Duodenal mucosa (tissue), 2 donors: ENCODE results near the gene SPEN.
"Not testable (repeated sequence)": the region's sequence is repeated elsewhere in the genome, so short reads cannot be mapped to it uniquely, and the experiment has no call there.

Source experiments
- H3K27ac ChIP-seq: one replicate; pipeline ENCODE4 v1.7.0; 2013; ENCODE audit warnings: low read depth, low read length
- H3K27me3 ChIP-seq, 2 donors: one replicate each; pipeline ENCODE4 v1.7.0; 2013; ENCODE audit warnings: low read length in 2 of 2, control low read depth in 1 of 2; ENCODE audit not compliant: insufficient read depth in 2 of 2, control insufficient read depth in 1 of 2
- H3K36me3 ChIP-seq, 2 donors: one replicate each; pipeline ENCODE4 v1.7.0; 2013; ENCODE audit warnings: low read length in 2 of 2, control low read depth in 1 of 2; ENCODE audit not compliant: insufficient read depth in 2 of 2, control insufficient read depth in 1 of 2
- H3K4me1 ChIP-seq, 2 donors: one replicate each; pipeline ENCODE4 v1.7.0; 2013; ENCODE audit warnings: low read length in 2 of 2, control low read depth in 1 of 2; ENCODE audit not compliant: insufficient read depth in 2 of 2, control insufficient read depth in 1 of 2
- H3K4me3 ChIP-seq, 2 donors: one replicate each; pipeline ENCODE4 v1.7.0; 2013; ENCODE audit warnings: low read length in 2 of 2, low read depth in 1 of 2
- H3K9ac ChIP-seq, 2 donors: one replicate each; pipeline ENCODE4 v1.7.0; 2013; ENCODE audit warnings: low read length in 2 of 2, low read depth in 1 of 2
- H3K9me3 ChIP-seq, 2 donors: one replicate each; pipeline ENCODE4 v1.7.0; 2013; ENCODE audit warnings: low read length in 2 of 2, control low read depth in 1 of 2; ENCODE audit not compliant: control insufficient read depth in 1 of 2

The SPEN gene

DNA sequence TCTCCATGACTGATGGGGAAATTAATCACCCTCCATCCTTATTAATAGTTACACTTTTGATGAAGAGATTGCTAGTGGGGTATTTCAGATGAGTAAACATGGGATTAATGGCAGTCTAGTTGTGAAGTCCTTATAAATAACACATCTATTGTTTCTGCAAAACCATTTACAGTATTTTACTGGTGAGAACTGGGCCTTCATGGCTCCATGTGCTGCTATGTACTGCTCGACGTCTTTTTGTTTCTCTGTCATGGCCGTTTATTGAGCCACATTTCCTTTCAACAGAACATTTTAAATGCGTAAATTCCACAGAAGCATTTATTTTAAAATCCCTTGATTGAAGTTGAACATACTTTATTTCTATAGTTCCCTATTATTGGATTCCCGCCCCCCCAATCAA is 34.5 kb downstream of the SPEN start:
- Histone ChIP-seq H3K27me3 (no peaks in the 10 kb centered on the region), H3K36me3 (peaks cover 2 to 12% of the 10 kb centered on the region in 2 donors), H3K4me1 (peaks cover 15 to 17% of the 10 kb centered on the region in 2 donors), H3K27ac (no peak overlapping the region), H3K9ac (no peak overlapping the region), H3K4me3 (no peak overlapping the region), H3K9me3 (no peaks in the 10 kb centered on the region)

- Histone ChIP-seq H3K27ac (no peak overlapping the region), H3K4me1 (peaks cover 18% of the 10 kb centered on the region in 2 donors), H3K9ac (no peak overlapping the region), H3K27me3 (no peaks in the 10 kb centered on the region), H3K4me3 (no peak overlapping the region), H3K36me3 (peaks cover 2 to 12% of the 10 kb centered on the region in 2 donors), H3K9me3 (no peaks in the 10 kb centered on the region)
These were observed 35.2 kb downstream of the SPEN start for GRCh38 chr1:15882665-15883064.

GRCh38 chr1:15883326-15883725 is 35.8 kb downstream of the SPEN start:
- Histone ChIP-seq H3K36me3 (peaks cover 2 to 12% of the 10 kb centered on the region in 2 donors), H3K4me3 (no peak overlapping the region), H3K27me3 (no peaks in the 10 kb centered on the region), H3K4me1 (peaks cover 18 to 19% of the 10 kb centered on the region in 2 donors), H3K9me3 (no peaks in the 10 kb centered on the region), H3K9ac (no peak overlapping the region), H3K27ac (no peak overlapping the region)

DNA sequence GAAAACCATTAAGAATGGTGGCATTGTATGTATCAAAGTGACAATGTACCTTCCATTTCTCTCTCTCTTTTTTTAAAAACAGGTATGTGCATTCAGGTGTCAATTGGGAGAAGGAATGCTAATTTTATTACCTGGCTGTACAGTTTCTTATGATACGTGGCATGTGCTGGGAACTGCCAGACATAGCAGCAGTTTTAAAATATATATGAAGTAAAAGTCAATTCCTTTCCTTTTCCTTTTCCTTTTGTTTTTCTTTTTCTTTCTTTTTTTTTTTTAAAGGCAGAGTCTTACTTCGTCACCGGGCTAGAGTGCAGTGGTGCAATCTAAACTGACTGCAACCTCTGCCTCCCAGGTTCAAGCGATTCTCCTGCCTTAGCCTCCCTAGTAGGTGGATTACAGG is 37.0 kb downstream of the SPEN start:
- H3K4me3 ChIP-seq: no peak overlapping the region
- H3K9ac ChIP-seq: no peak overlapping the region
- no peaks in the 10 kb centered on the region for H3K27me3 ChIP-seq
- H3K36me3 ChIP-seq: peaks cover 2 to 9% of the 10 kb centered on the region in 2 donors
- no peaks in the 10 kb centered on the region for H3K9me3 ChIP-seq
- H3K4me1 ChIP-seq: peaks cover 18 to 19% of the 10 kb centered on the region in 2 donors
- no peak overlapping the region for H3K27ac ChIP-seq

- no peaks in the 10 kb centered on the region for H3K9me3 ChIP-seq
- peaks cover 18 to 19% of the 10 kb centered on the region in 2 donors for H3K4me1 ChIP-seq
- no peaks in the 10 kb centered on the region for H3K27me3 ChIP-seq
- H3K36me3 ChIP-seq: peaks cover 2 to 9% of the 10 kb centered on the region in 2 donors
- no peak overlapping the region for H3K27ac ChIP-seq
- peak overlapping the region; percentile 57 to 67 for H3K4me3 ChIP-seq
- H3K9ac ChIP-seq: peak overlapping the region; percentile 27 to 62
These were observed 37.8 kb downstream of the SPEN start for GRCh38 chr1:15885269-15885668.

- peak overlapping the region; percentile 27 to 62 for H3K9ac ChIP-seq
- peak overlapping the region; percentile 57 to 67 for H3K4me3 ChIP-seq
- H3K9me3 ChIP-seq: no peaks in the 10 kb centered on the region
- H3K36me3 ChIP-seq: peaks cover 5% of the 10 kb centered on the region in 2 donors
- peak overlapping the region; percentile 64 for H3K27ac ChIP-seq
- H3K4me1 ChIP-seq: peaks cover 18 to 19% of the 10 kb centered on the region in 2 donors
- H3K27me3 ChIP-seq: no peaks in the 10 kb centered on the region
These were observed 38.4 kb downstream of the SPEN start for GRCh38 chr1:15885701-15886610.

DNA sequence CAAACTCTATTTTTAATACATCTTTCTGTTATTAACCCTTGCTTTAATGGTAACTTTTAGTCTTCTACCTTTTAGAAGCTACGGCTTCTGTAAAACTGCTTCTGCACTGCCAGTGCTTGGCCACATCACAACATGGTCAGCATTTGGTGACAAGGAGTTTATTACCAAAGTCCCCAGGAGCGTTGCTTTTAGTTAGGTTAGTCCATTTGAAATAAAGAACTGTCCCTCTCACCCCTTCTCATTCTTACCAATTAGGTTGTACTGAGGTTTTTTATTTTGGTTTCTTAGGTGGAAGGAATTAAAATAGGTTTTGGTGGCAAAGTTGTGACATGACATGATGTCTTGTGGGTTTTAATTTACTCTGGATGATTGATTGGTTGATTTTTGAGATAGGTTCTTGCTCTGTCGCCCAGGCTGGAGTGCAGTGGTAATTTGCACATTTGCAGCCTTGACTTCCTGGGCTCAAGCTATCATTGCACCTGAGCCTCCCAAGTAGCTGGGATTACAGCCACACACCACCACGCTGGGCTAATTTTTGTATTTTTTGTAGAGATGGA is 39.2 kb downstream of the SPEN start:
- Histone ChIP-seq H3K36me3 (peaks cover 3 to 6% of the 10 kb centered on the region in 2 donors), H3K9ac (peak overlapping the region; percentile 21 to 62), H3K4me1 (peaks cover 18 to 19% of the 10 kb centered on the region in 2 donors), H3K9me3 (no peaks in the 10 kb centered on the region), H3K27ac (peak overlapping the region; percentile 64), H3K27me3 (no peaks in the 10 kb centered on the region), H3K4me3 (peak overlapping the region; percentile 57 to 67)

DNA sequence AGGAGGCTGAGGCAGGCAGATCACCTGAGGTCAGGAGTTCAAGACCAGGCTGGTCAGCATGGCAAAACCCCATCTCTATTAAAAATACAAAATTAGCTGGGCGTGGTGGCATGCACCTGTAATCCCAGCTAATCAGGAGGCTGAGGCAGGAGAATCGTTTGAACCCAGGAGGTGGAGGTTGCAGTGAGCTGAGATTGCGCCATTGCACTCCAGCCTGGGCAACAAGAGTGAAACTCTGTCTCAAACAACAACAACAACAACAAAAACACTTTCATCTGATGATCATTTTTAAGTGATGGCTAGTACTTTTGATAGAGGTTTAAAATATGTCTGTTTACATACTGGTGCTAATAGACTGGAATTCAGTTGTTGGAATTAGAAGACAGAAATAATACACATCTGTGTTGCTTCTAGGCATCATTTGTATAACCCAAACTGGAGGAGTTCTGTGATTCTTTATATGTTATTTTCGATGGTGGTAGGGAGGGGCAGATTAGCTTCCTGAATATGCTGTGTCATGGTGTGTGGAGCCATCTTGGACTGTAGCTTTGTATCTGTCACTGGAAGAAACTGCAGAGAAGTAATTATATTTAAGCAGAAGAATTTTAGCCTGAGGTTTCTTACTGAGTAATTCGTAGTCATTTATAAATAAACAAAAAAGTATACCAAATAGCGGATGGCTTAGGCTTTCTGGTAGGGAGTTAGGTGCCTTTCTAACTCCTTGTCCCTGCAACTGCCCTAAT is 45.5 kb downstream of the SPEN start:
- not testable (repeated sequence) for H3K27ac ChIP-seq, H3K9ac ChIP-seq, H3K36me3 ChIP-seq, H3K9me3 ChIP-seq, H3K4me3 ChIP-seq, H3K27me3 ChIP-seq, H3K4me1 ChIP-seq

DNA sequence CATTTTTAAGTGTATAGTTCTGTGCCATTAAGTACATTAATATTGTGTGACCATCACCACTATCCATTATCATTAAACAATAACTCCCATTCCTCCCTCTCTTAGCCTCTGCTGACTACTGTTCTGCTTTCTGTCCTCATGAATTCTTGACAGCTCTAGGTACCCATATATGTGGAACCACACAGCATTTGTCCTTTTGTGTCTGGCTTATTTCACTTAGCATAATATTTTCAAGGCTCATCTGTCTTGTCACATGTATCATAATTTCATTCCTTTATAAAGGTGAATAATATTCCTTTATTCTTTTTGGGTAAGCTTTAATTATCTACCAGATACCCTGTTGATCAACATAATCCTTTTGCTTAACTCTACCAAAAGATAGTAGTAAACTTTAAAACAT is 47.7 kb downstream of the SPEN start:
- Histone ChIP-seq H3K27ac (no peak overlapping the region), H3K9me3 (no peaks in the 10 kb centered on the region)

More for the DNA sequence above, 47.7 kb downstream of the SPEN start:
- Histone ChIP-seq H3K36me3 (peaks cover 3 to 10% of the 10 kb centered on the region in 2 donors), H3K27me3 (no peaks in the 10 kb centered on the region), H3K4me1 (no peaks in the 10 kb centered on the region), H3K4me3 (no peak overlapping the region), H3K9ac (no peak overlapping the region)
